Hepatocyte (in vitro differentiated cells): ENCODE results near the gene EXOC6B. TPM values are rescaled to one million over a fixed set of nuclear protein-coding genes. Genes with fewer than 3 reads are reported as not detected.

Experiments used
- DNase-seq: peaks from one replicate; pipeline ENCODE4 v3.0.0-alpha.2; 2016; ENCODE audit warnings: low spot score
- H2AFZ ChIP-seq: fragments of 200-600 bp; sonication (generic); 2 replicates; pipeline ENCODE4 v1.6.0; 2016; ENCODE audit warnings: antibody characterized with exemption, mild to moderate bottlenecking
- H3K27ac ChIP-seq: fragments of 200-600 bp; sonication (generic); 2 replicates; pipeline ENCODE4 v1.5.1; 2016; ENCODE audit warnings: mild to moderate bottlenecking
- H3K27me3 ChIP-seq: fragments of 200-600 bp; sonication (generic); 2 replicates; pipeline ENCODE4 v1.6.1; 2016
- H3K36me3 ChIP-seq: fragments of 200-600 bp; sonication (generic); replicated peaks from 2 replicates; pipeline ENCODE4 v1.5.1; 2016; ENCODE audit warnings: low read depth; ENCODE audit not compliant: insufficient read depth
- H3K4me1 ChIP-seq: fragments of 200-600 bp; sonication (generic); 2 replicates; pipeline ENCODE4 v1.5.1; 2016; ENCODE audit warnings: mild to moderate bottlenecking, moderate library complexity; ENCODE audit not compliant: insufficient read depth
- H3K4me2 ChIP-seq: fragments of 200-600 bp; sonication (generic); 2 replicates; pipeline ENCODE4 v1.6.0; 2016
- H3K4me3 ChIP-seq: fragments of 200-600 bp; sonication (generic); 2 replicates; pipeline ENCODE4 v1.5.1; 2016; ENCODE audit warnings: mild to moderate bottlenecking
- H3K79me2 ChIP-seq: fragments of 200-600 bp; sonication (generic); 2 replicates; pipeline ENCODE4 v1.6.0; 2017; ENCODE audit warnings: mild to moderate bottlenecking
- H3K9me2 ChIP-seq: fragments of 200-600 bp; sonication (generic); replicated peaks from 2 replicates; pipeline ENCODE4 v1.6.0; 2017; ENCODE audit warnings: mild to moderate bottlenecking; ENCODE audit not compliant: insufficient read depth
- H3K9me3 ChIP-seq: fragments of 200-600 bp; sonication (generic); 2 replicates; pipeline ENCODE4 v1.5.1; 2016; ENCODE audit warnings: low read depth, mild to moderate bottlenecking
- H4K20me1 ChIP-seq: fragments of 200-600 bp; sonication (generic); 2 replicates; pipeline ENCODE4 v1.6.0; 2016; ENCODE audit warnings: mild to moderate bottlenecking; ENCODE audit not compliant: insufficient read depth, poor library complexity, severe bottlenecking
- EZH2 ChIP-seq: fragments of 200-600 bp; sonication (generic); IDR thresholded peaks from 2 replicates; pipeline ENCODE4 v1.6.1; 2016; ENCODE audit warnings: antibody characterized with exemption, mild to moderate bottlenecking, borderline replicate concordance
- EZH2phosphoT487 ChIP-seq: fragments of 200-600 bp; sonication (generic); IDR thresholded peaks from one replicate; pipeline ENCODE4 v1.6.1; 2018; ENCODE audit warnings: antibody characterized with exemption, mild to moderate bottlenecking, low read depth, moderate library complexity; ENCODE audit not compliant: unreplicated experiment, severe bottlenecking
- WGBS: methylation state at CpG from one replicate; pipeline ENCODE4 v1.1.6; 2016; ENCODE audit warnings: low lambda C conversion rate; ENCODE audit errors: missing lambda C conversion rate; 5-methylcytosine and 5-hydroxymethylcytosine counted together
- polyA plus RNA-seq: library from polyadenylated mRNA; unstranded; fragments of >200 nt; fragmentation: Nextera tagmentation; extraction: Ambion mirVana; gene quantifications from 2 replicates; pipeline ENCODE4 v1.2.1, GENCODE V29; 2016
- total RNA-seq: library from RNA; depleted of rRNA; stranded (reverse); fragments of >200 nt; gene quantifications from 2 replicates; pipeline ENCODE4 v1.2.3, GENCODE V29; 2014
- TF ChIP-seq, protein P1 (sequence below): fragments of 200-600 bp; sonication (generic); IDR thresholded peaks from 2 replicates; pipeline ENCODE4 v1.5.1; 2016; ENCODE audit warnings: antibody characterized with exemption, mild to moderate bottlenecking; ENCODE audit not compliant: poor library complexity

EXOC6B gene
- total and polyA plus RNA-seq, 2 experiments from 2014 or later: 11.8 to 36.2 TPM

DNA sequence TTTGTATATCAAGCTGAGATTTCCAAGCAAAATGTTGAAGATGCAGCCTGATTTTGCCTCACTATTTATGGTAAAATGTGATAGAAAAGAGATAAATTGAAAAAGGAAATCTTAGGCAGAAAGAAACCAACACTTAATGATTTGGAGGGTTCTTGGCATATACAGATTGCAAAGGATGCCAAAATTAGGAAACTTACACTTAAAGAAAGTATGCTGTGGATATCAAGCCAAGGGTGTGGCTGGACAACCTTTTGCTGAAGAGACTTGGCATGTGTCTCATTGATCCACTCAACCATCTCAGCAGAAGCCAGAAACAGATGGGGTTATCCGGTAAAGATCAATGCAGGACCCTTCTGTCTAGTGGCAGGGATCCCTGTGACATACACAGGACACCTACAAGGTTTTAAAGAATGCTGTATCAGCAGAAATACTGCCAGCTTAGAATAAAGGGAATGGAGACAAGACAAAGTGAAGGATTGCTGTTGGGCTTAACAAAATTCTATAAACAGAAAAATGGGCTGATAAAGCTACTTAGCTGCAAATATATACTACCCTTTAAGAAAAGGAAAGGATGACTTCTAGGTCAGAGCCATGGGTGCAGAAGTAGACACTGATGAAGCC is 570.9 kb downstream of the EXOC6B start:
- TF ChIP-seq, protein P1, sequence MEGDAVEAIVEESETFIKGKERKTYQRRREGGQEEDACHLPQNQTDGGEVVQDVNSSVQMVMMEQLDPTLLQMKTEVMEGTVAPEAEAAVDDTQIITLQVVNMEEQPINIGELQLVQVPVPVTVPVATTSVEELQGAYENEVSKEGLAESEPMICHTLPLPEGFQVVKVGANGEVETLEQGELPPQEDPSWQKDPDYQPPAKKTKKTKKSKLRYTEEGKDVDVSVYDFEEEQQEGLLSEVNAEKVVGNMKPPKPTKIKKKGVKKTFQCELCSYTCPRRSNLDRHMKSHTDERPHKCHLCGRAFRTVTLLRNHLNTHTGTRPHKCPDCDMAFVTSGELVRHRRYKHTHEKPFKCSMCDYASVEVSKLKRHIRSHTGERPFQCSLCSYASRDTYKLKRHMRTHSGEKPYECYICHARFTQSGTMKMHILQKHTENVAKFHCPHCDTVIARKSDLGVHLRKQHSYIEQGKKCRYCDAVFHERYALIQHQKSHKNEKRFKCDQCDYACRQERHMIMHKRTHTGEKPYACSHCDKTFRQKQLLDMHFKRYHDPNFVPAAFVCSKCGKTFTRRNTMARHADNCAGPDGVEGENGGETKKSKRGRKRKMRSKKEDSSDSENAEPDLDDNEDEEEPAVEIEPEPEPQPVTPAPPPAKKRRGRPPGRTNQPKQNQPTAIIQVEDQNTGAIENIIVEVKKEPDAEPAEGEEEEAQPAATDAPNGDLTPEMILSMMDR: no peak
- no peak for TF ChIP-seq EZH2phosphoT487
- no peak for TF ChIP-seq EZH2
- H4K20me1 ChIP-seq: no peaks in the 10 kb centered on the region
- H3K79me2 ChIP-seq: no peaks in the 10 kb centered on the region
- 100% methylated on average over 1 of the region's 1 CpG for WGBS
- no peak for DNase-seq
- H3K9me2 ChIP-seq: no peaks in the 10 kb centered on the region
- H3K27ac ChIP-seq: no peak overlapping the region
- no peaks in the 10 kb centered on the region for H3K36me3 ChIP-seq
- no peaks in the 10 kb centered on the region for H3K27me3 ChIP-seq
- no peak overlapping the region for H3K4me2 ChIP-seq
- H3K4me1 ChIP-seq: no peaks in the 10 kb centered on the region
- no peaks in the 10 kb centered on the region for H3K9me3 ChIP-seq
- no peak overlapping the region for H3K4me3 ChIP-seq
- no peak overlapping the region for H2AFZ ChIP-seq

DNA sequence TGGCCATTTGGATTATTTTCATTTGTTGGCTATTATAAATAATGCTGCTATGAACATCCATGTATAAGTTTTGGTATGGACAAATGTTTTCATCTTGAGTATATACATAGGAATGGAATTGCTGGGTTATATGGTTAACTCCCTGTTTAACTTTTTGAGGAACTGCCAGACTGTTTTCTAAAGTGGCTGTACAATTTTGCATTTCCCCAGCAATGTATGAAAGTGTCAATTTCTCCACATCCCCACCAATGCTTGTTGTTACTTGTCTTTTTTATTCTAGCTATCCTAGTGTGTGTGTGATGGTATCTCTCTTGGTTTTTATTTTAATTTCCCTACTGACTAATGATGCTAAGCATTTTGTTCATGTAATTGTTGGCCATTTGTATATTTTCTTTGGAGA is 587.5 kb downstream of the EXOC6B start:
- H3K9me2 ChIP-seq: no peaks in the 10 kb centered on the region
- H3K9me3 ChIP-seq: no peaks in the 10 kb centered on the region
- H3K4me3 ChIP-seq: no peak overlapping the region
- no peak overlapping the region for H3K27ac ChIP-seq
- H3K4me1 ChIP-seq: no peaks in the 10 kb centered on the region
- DNase-seq: no peak
- no peaks in the 10 kb centered on the region for H3K27me3 ChIP-seq
- TF ChIP-seq, protein P1: no peak
- no peaks in the 10 kb centered on the region for H4K20me1 ChIP-seq
- no peak overlapping the region for H3K4me2 ChIP-seq
- no peaks in the 10 kb centered on the region for H3K79me2 ChIP-seq
- H2AFZ ChIP-seq: no peak overlapping the region
- H3K36me3 ChIP-seq: no peaks in the 10 kb centered on the region

DNA sequence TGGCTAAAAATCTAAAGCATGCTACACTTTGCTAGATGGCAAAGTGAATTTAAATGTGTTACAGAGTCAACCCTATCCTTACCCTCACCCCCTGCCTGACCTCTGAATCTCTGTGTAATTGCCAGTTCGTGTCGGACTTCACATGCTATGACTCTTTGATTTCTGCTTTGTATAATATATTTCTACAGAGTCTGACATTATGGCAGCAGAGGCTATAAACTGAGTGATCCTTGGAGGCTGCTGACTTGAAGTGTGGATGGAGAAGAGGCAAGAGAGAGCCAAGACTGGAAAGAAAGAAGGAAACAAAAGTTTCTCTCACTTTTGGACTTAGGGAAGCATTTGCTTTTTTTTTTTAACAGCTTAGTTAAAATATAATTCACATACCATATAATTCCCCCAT is 588.3 kb downstream of the EXOC6B start:
- no peak for TF ChIP-seq EZH2phosphoT487
- no peak for TF ChIP-seq EZH2
- TF ChIP-seq, protein P1: no peak
- 64% methylated on average over 2 of the region's 2 CpGs for WGBS

DNA sequence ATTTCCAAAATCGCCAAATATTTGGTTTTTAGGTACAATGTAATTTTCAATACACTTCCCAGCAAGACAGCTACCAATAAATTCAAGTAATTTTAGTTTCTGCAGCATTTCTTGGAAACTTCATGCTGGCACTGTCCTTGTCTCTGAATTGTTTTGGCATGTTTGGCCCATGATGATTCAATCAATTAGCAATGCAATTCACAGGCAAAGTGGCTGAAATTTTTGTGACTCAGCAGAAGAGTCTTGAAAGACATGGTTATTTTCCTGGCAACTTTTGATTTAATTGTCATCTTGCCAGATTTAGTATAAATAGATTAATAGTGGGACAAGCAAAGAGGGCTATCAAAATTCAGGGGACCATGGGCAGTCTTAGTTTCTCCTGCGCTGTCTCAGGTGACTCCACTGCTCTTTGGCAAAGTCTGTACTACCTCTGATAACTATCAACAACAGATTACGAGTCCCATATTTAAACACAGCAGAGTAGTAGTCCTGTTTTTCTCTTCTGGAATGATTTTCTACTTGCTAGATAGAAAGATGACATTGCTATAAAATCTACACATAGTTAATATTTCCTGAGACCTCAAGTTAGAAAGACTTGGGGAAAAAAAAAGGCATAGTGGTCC is 589.3 kb downstream of the EXOC6B start:
- TF ChIP-seq EZH2: no peak
- TF ChIP-seq, protein P1: no peak
- TF ChIP-seq EZH2phosphoT487: no peak
- no peak overlapping the region for H3K4me3 ChIP-seq
- no peaks in the 10 kb centered on the region for H3K9me2 ChIP-seq
- H3K27me3 ChIP-seq: no peaks in the 10 kb centered on the region
- 83% methylated on average over 3 of the region's 3 CpGs for WGBS
- no peak overlapping the region for H2AFZ ChIP-seq
- no peaks in the 10 kb centered on the region for H3K36me3 ChIP-seq
- H3K9me3 ChIP-seq: no peaks in the 10 kb centered on the region
- DNase-seq: no peak
- H3K27ac ChIP-seq: no peak overlapping the region
- H4K20me1 ChIP-seq: no peaks in the 10 kb centered on the region
- H3K4me1 ChIP-seq: no peaks in the 10 kb centered on the region
- H3K4me2 ChIP-seq: no peak overlapping the region
- H3K79me2 ChIP-seq: no peaks in the 10 kb centered on the region

More for the DNA sequence above, 588.3 kb downstream of the EXOC6B start:
- Histone ChIP-seq H3K4me3 (no peak overlapping the region), H2AFZ (no peak overlapping the region), H3K79me2 (no peaks in the 10 kb centered on the region), H3K27me3 (no peaks in the 10 kb centered on the region), H3K27ac (no peak overlapping the region), H3K4me2 (no peak overlapping the region), H3K36me3 (no peaks in the 10 kb centered on the region), H3K9me3 (no peaks in the 10 kb centered on the region), H3K4me1 (no peaks in the 10 kb centered on the region), H4K20me1 (no peaks in the 10 kb centered on the region), H3K9me2 (no peaks in the 10 kb centered on the region)
- no peak for DNase-seq
